Measurements from ENCODE around the gene CCDC136.

The CCDC136 gene

DNA sequence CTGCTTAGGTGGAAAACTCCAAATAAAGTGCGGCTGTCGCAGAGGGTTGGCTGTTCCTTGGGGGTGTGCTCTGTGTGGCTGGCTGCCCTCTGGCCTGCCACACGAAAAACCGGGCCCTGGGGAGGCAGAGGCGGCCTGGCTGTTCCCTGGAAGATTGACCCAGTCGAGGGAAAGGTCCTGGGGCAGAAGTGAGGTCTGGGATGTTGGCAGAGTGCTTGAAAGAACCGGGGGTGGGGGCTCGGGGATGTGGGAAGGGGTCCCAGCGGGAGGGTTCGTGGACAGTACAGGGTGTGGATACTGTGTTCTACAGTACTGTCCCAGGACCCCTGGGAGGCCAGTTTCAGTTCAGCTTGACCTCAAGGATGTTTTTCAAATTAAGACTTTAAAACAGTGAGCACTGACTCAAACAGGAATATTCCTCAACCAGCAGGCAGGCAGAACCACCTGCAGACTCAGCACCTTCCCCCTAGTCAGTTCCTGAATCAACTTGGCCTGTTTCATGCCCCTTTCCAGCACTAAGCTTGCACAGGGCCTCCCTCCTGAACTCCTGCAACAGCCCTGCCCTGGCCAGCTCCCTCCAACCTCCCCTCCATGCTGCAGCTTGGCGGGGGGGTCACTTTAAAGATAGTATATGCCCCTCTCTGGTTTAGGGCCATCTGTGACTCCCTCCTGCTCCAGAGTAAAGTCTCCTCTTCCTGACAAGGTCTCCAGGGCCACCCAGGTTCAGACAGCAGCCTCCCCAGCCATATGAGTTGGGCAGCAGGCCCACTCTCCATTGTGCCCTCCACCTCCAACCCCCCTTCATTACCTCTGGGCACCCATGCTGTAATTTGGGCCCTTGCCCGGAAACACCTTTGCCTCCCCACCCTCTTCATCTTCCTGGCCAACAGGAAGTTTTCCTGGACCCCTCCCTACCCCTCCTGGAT, 67.7 kb downstream of the CCDC136 start:
- H3K4me1 Mint-ChIP-seq: peaks cover 37% of the 10 kb centered on the region
- H3K36me3 Mint-ChIP-seq (ENCODE audit: low read depth): peaks cover 14% of the 10 kb centered on the region
- TF ChIP-seq, protein P1, sequence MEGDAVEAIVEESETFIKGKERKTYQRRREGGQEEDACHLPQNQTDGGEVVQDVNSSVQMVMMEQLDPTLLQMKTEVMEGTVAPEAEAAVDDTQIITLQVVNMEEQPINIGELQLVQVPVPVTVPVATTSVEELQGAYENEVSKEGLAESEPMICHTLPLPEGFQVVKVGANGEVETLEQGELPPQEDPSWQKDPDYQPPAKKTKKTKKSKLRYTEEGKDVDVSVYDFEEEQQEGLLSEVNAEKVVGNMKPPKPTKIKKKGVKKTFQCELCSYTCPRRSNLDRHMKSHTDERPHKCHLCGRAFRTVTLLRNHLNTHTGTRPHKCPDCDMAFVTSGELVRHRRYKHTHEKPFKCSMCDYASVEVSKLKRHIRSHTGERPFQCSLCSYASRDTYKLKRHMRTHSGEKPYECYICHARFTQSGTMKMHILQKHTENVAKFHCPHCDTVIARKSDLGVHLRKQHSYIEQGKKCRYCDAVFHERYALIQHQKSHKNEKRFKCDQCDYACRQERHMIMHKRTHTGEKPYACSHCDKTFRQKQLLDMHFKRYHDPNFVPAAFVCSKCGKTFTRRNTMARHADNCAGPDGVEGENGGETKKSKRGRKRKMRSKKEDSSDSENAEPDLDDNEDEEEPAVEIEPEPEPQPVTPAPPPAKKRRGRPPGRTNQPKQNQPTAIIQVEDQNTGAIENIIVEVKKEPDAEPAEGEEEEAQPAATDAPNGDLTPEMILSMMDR (IDR thresholded peaks at IDR 0.05; ENCODE audit: unreplicated experiment in 3 of 3): no peak
- H3K9me3 Mint-ChIP-seq: no peaks in the 10 kb centered on the region
- H3K4me3 Mint-ChIP-seq: no peak overlapping the region
- H3K27me3 Mint-ChIP-seq (ENCODE audit: low read depth): no peaks in the 10 kb centered on the region
- H3K27ac Mint-ChIP-seq: peak overlapping the region; percentile 72 to 82 (median 82)

DNA sequence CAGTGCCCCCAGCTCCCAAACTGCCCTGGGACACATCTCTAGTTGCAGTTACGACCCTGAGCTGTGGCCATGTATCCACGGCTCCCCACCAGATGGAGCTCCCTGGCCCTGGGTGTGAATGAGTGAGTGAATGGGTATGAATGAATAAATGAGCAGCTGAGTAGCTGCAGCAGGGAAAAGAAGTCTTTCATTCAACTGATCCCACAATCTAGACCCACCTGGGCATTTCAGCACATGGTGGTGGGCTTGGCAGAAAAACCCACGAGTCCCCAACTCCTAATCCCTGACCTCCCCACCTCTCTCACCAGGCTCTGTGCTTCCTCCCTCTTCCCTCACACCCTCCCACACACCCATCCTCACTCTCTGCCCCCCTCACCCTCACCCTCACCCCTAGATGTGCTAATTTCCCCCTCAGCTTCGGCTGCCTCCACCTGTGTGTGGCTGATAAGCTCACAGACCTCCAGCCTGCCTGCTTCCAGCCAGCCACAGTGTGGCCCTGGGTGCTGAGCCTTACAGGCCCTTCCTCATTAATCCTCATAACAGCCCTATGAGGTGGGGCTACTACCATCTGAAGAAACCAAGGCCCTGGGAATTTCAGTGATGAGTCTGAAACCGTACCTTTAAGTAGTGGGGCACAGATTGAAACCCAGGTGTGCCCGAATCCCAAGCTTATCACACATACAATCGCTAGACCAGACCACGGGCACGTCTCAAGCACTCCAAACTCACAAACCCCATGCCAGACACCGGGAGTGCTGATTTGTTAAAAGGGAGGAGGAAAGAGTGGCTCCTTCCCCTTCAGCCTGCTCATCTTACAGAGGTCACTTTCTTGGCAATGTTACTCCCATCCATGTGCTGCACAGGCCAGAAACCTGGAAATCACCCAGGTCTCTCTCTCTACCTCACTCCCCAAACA, 68.6 kb downstream of the CCDC136 start:
- Mint-ChIP-seq H3K4me3 (peak overlapping the region; percentile 19 to 48 (median 39)), H3K27me3 (ENCODE audit: low read depth) (no peaks in the 10 kb centered on the region), H3K27ac (peak overlapping the region; percentile 72 to 82 (median 82)), H3K9me3 (no peaks in the 10 kb centered on the region), H3K4me1 (peaks cover 40% of the 10 kb centered on the region), H3K36me3 (ENCODE audit: low read depth) (peaks cover 18% of the 10 kb centered on the region)
- TF ChIP-seq, protein P1 (IDR thresholded peaks at IDR 0.05; ENCODE audit: unreplicated experiment in 3 of 3): no peak

DNA sequence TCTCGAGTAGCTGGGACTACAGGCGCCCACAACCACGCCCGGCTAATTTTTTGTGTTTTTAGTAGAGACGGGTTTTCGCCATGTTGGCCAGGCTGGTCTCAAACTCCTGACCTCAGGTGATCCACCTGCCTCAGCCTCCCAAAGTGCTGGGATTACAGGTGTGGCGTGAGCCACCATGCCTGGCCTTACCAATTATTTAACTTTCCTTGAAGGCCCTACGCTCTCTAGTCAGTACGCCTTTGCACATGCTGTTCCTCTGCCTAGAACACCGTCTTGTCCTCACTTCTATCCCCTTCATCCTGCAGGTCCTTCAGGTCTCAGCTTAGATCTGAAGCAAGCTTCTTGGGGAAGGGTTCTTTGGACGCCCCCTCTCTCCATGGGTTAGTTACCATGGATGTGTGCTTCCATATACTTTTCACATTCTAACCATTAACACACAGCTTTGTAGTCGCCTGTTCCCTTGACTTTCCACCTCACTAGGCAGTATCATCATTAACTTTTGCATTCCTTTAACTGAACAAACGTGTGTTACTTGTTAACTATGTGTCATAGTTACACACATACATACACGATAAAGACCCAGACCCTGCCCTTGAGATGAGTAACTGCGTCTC, 70.3 kb downstream of the CCDC136 start:
- TF ChIP-seq, protein P1 (IDR thresholded peaks at IDR 0.05; ENCODE audit: unreplicated experiment in 3 of 3): no peak
- Mint-ChIP-seq H3K9me3 (no peaks in the 10 kb centered on the region), H3K27me3 (ENCODE audit: low read depth) (no peaks in the 10 kb centered on the region), H3K27ac (peak overlapping the region; percentile 90 to 97 (median 92)), H3K4me3 (peak overlapping the region; percentile 95 to 98 (median 96)), H3K36me3 (ENCODE audit: low read depth) (peaks cover 16% of the 10 kb centered on the region), H3K4me1 (peaks cover 50% of the 10 kb centered on the region)

DNA sequence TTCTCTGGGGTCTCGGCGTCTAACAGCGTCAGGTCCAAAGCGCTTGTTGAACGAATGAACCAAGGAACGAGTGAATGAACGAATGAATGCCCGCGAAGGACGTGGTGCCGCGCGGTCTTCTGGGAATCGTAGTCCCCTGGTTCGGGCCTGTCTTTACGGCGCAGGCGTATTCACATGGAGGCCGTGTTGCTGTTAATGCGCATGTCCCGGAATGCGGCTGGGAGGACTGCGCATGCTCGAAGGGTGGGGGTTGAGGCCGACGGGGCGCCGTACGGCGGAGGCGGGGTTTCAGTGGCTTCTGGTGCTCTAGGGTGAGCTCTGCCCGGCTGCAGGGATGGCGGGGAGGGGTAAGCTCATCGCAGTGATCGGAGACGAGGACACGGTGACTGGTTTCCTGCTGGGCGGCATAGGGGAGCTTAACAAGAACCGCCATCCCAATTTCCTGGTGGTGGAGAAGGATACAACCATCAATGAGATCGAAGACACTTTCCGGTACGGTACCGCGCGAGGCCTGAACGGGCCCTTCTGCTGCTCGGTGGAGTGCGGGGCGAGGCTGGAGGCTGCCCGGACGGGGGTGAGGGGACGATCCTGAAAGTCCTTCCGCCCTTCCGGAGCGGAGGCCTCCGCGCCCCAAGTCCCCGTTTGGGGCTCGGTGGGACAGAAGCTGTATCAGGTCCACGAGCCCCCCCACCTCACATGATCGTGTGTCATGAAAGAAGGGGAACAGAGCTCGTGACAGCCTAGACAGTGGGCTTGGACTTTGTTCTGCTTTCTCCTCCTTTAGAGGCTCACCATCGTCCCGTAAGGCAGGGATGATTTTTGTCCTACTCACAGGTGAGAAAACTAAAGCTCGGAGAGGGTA, 71.0 kb downstream of the CCDC136 start, which contains the start of gene ATP6V1F:
Gene ATP6V1F, plus strand, starts transcription at position 286 of the 862 bp plus-strand sequence. Its CDS starts 49 bp downstream, at position 335.
- Mint-ChIP-seq H3K27ac (peak within 1 kb of the TSS; percentile 90 to 97 (median 92)), H3K36me3 (ENCODE audit: low read depth) (peaks cover 18% of the 10 kb centered on the region), H3K27me3 (ENCODE audit: low read depth) (peaks cover 3% of the 10 kb centered on the region), H3K4me3 (peak within 1 kb of the TSS; percentile 95 to 98 (median 96)), H3K4me1 (peaks cover 55% of the 10 kb centered on the region), H3K9me3 (no peaks in the 10 kb centered on the region)
- TF ChIP-seq, protein P1 (IDR thresholded peaks at IDR 0.05; ENCODE audit: unreplicated experiment in 3 of 3): no peak

Data from nephron (organoid).